Measurements from ENCODE around the gene ERGIC1. TPM values are rescaled to one million over a fixed set of nuclear protein-coding genes. Genes with fewer than 3 reads are reported as not detected.

ERGIC1 gene
- total RNA-seq, 1 experiment from 2014 or later = 77.0 TPM

DNA sequence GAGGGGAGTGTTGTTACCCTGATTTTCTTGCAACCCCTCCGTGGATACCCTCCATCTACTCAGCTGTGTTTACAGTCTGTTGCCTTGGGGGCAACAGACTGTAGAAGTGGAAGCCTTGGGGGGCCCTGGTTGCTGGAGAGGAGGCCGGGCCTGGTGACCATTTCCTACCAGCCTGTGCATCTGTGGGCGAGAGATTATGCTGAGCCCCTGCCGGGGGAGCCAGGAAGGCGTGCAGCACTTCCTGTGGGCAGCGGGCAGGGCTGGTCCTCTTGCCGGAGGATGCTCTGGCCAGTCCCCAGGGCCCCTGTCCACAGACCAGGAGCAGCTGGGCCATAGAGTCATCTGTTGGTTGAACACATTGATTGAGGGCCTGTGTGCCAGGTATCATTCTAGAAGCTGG, 11.1 kb downstream of the ERGIC1 start:
- no peak overlapping the region for H3K56ac ChIP-seq (ENCODE audit: insufficient read length, low read depth, low read length)
- no peak overlapping the region for H3K9ac ChIP-seq (ENCODE audit: extremely low read depth, insufficient read length, low read length)
- no peaks in the 10 kb centered on the region for H3K27me3 ChIP-seq (ENCODE audit: insufficient read depth, low read length)
- no peak overlapping the region for H2BK12ac ChIP-seq (ENCODE audit: insufficient read length, low read depth, low read length)
- H3K27ac ChIP-seq (ENCODE audit: insufficient read length, low read depth, low read length) = no peak overlapping the region
- H3K4me2 ChIP-seq (ENCODE audit: insufficient read depth, insufficient read length, low read length) = no peak overlapping the region
- H4K5ac ChIP-seq (ENCODE audit: insufficient read length, low read depth, low read length) = no peak overlapping the region
- Mint-ChIP-seq H3K4me1 (peaks cover 23 to 32% of the 10 kb centered on the region in 2 experiments), H3K9me3 (no peaks in the 10 kb centered on the region), H3K4me3 (no peak overlapping the region), H3K27me3 (ENCODE audit: low read depth) (no peaks in the 10 kb centered on the region), H3K36me3 (ENCODE audit: insufficient read depth in 1 of 3, low read depth in 3 of 3) (peaks cover 0 to 15% (median 5%) of the 10 kb centered on the region in 3 experiments; a peak in 6 of 7 replicates), H3K27ac (no peak overlapping the region)
- H3K4ac ChIP-seq (ENCODE audit: low read depth, low read length) = no peak overlapping the region
- H2BK20ac ChIP-seq (ENCODE audit: low read depth, low read length, poor library complexity, severe bottlenecking) = no peak overlapping the region
- H2AFZ ChIP-seq (ENCODE audit: low read length) = no peak overlapping the region
- TF ChIP-seq, protein P1, sequence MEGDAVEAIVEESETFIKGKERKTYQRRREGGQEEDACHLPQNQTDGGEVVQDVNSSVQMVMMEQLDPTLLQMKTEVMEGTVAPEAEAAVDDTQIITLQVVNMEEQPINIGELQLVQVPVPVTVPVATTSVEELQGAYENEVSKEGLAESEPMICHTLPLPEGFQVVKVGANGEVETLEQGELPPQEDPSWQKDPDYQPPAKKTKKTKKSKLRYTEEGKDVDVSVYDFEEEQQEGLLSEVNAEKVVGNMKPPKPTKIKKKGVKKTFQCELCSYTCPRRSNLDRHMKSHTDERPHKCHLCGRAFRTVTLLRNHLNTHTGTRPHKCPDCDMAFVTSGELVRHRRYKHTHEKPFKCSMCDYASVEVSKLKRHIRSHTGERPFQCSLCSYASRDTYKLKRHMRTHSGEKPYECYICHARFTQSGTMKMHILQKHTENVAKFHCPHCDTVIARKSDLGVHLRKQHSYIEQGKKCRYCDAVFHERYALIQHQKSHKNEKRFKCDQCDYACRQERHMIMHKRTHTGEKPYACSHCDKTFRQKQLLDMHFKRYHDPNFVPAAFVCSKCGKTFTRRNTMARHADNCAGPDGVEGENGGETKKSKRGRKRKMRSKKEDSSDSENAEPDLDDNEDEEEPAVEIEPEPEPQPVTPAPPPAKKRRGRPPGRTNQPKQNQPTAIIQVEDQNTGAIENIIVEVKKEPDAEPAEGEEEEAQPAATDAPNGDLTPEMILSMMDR (conservative IDR thresholded peaks at IDR 0.05) = no peak
- no peak overlapping the region for H4K91ac ChIP-seq (ENCODE audit: insufficient read length, low read depth, low read length)
- no peaks in the 10 kb centered on the region for H4K20me1 ChIP-seq (ENCODE audit: control insufficient read depth, insufficient read depth, insufficient read length)
- H4K8ac ChIP-seq (replicated peaks; ENCODE audit: insufficient read length, low read depth, low read length) = no peak overlapping the region
- H3K9me3 ChIP-seq (ENCODE audit: control insufficient read depth, low read depth, low read length) = no peaks in the 10 kb centered on the region
- peaks cover 10% of the 10 kb centered on the region; the same call in 1 of the 2 replicates for H3K79me2 ChIP-seq (ENCODE audit: insufficient read depth, low read length)
- no peak overlapping the region for H2BK5ac ChIP-seq (ENCODE audit: insufficient read length, low read length)
- no peak overlapping the region for H2AK5ac ChIP-seq (ENCODE audit: insufficient read length, low read length)
- H3K23me2 ChIP-seq (ENCODE audit: insufficient read length, low read depth, low read length, poor library complexity, severe bottlenecking) = no peaks in the 10 kb centered on the region
- WGBS (ENCODE audit: extremely low coverage, insufficient read length, low lambda C conversion rate) = no CpG with 5 or more reads among the region's 7 CpGs
- H3K79me1 ChIP-seq (ENCODE audit: insufficient read depth, low read depth, low read length, poor library complexity, severe bottlenecking) = no peaks in the 10 kb centered on the region
- no peak overlapping the region for H2BK15ac ChIP-seq (ENCODE audit: low read depth, low read length)
- no peak overlapping the region for H3K23ac ChIP-seq (ENCODE audit: insufficient read length, low read depth, low read length)
- no peak overlapping the region for H3T11ph ChIP-seq (ENCODE audit: low read length)
- no peaks in the 10 kb centered on the region; the same call in 1 of the 2 replicates for H3K4me1 ChIP-seq (ENCODE audit: insufficient read depth, low read length)
- H3K14ac ChIP-seq (ENCODE audit: insufficient read depth, low read length) = no peak overlapping the region
- no peak overlapping the region for H2BK120ac ChIP-seq (ENCODE audit: low read depth, low read length, poor library complexity, severe bottlenecking)
- DNase-seq = no peak
- no peak overlapping the region for H3K18ac ChIP-seq (ENCODE audit: insufficient read length, low read depth, low read length)

All from H9 (cell line).